GM13977 (cell line): ENCODE data around the gene MACROD2.

Experiments
- DNase-seq: peaks from one replicate; pipeline ENCODE4 v3.0.0; 2012; ENCODE audit warnings: low spot score
- in situ Hi-C: fragments of 300-500 bp; cut with MboI; formaldehyde crosslinking; loops from one replicate; pipeline ENCODE4 v1.12.0; 2022; ENCODE audit warnings: low sequenced_read_pairs, low pct_unique_long_range_greater_than_20kb, mixed read lengths, inconsistent platforms; ENCODE audit not compliant: unreplicated experiment
- TF ChIP-seq, protein P1 (sequence below): IDR thresholded peaks from 2 replicates; pipeline ENCODE4 v1.5.1; 2012; ENCODE audit warnings: mild to moderate bottlenecking, control low read depth; ENCODE audit not compliant: insufficient read depth; ENCODE audit errors: extremely low read depth, missing control alignments

The MACROD2 gene

DNA sequence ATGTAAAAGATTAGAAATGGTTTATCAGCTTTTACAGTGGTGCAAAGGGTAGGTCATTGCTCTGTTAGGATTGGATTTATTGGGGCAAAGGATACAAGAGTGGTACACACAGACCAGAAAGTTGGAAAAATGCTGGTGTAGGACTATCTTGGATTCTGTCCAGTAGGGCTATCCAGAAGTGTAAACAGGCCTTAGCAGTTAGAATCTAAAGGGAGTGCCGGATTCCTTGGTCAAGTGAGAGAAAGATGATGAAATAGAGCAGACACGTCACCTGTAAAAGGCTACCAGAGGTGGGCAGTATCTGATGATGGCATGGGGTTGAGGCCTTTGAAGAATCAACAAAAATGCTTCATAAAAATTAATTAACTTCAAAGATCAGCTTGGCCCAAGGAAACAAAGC is 1602.0 kb downstream of the MACROD2 start:
- in situ Hi-C loops, result no loop called here
- DNase-seq, result no peak

DNA sequence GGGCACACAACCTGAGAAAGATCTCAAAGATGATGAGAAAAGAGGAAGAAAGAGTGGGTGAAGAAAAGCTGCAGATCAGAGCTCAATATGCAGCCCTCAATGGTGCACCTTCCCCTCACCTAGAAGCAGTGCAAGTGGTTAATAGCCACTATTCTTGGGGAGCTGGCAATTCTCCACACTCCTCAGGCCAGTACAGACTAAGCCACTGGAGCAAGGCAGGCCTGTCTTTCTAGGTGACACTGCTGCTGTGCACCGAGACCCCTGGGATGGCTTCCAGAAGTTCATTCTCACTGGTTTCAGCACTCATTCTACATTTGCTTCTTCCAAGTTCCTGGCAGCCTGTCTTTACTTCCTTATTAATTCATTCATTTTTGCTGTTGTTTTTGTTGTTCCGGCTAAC is 1604.6 kb downstream of the MACROD2 start:
- no peak for DNase-seq
- in situ Hi-C loops, result no loop called here
- TF ChIP-seq, protein P1, sequence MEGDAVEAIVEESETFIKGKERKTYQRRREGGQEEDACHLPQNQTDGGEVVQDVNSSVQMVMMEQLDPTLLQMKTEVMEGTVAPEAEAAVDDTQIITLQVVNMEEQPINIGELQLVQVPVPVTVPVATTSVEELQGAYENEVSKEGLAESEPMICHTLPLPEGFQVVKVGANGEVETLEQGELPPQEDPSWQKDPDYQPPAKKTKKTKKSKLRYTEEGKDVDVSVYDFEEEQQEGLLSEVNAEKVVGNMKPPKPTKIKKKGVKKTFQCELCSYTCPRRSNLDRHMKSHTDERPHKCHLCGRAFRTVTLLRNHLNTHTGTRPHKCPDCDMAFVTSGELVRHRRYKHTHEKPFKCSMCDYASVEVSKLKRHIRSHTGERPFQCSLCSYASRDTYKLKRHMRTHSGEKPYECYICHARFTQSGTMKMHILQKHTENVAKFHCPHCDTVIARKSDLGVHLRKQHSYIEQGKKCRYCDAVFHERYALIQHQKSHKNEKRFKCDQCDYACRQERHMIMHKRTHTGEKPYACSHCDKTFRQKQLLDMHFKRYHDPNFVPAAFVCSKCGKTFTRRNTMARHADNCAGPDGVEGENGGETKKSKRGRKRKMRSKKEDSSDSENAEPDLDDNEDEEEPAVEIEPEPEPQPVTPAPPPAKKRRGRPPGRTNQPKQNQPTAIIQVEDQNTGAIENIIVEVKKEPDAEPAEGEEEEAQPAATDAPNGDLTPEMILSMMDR, result no peak

More for the DNA sequence above, 1602.0 kb downstream of the MACROD2 start:
- TF ChIP-seq, protein P1, result no peak

DNA sequence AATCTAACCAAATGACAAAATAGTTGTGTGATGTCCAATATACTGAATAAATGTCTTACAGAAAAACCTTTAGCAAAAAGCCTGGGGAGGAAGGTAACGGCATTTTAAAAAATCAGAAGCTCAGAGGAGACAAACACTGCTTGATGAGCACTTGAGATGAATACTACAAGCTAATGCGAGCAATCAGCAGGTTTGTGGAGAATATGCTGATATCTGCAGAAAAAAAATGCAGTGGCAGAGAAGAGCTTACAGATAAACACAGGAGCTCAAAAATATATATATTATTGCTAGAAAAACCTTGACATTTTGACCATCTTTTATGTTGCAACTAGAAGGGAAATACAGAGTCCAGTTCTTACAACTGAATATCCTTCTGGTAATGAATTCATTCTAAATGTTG is 1605.2 kb downstream of the MACROD2 start:
- TF ChIP-seq, protein P1, result no peak
- DNase-seq, result no peak
- in situ Hi-C loops, result no loop called here

DNA sequence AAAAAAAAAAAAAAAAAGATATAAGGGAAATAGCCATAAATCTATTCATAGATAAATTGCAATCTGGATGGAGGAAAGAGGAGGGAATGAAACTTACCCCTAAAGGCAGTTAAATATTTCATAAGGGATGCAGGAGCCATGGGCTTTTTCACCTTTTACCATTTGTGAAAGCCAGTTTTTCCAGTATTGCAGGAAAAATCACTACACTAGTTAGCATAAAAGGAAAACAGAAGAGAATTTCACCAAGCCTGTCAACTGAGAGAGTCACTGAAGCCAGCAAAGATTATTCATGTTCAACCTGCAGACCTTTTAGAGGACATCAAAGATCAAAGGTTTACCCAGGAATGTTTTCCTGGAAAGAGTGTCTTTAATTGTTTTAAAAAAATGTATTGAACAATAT is 1608.2 kb downstream of the MACROD2 start:
- DNase-seq, result no peak
- TF ChIP-seq, protein P1, result no peak
- in situ Hi-C loops, result no loop called here

DNA sequence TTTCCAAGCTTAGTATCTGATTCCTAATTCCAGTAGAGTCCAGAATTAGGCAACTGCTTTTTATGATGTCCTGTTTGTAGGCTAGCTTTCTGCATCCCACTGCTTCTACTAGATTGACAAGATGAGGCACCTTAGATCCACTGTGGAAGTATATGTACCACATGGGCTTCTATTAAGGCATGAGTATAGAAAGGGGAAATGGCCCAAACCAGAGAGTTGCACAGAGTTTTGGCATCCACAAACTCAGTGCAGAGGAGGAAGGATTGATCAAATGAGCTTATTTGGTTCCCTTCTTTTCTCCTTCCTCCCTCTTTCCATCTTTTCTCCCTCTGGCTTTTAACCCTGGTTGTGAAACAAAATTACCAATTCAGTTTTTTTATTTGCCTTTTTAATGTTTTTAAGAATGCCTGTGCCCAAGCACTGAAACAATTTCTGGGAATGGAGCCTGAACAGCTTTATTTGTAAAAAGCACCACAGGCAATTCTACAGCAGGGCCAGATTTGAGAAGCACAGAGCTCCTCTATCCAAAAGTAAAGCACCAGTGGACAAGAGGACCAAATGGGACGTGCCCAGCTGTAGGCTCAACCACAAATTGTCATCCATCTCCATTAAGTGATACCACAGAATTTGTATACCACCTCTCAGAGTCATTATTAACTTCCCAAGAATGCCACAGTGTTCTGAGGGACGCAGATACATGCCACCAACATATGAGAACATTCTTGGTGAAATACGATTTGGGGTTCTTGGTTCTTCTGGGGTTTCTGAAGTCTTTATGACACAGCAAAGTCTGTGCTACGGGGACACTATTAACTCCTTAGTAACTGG is 1608.9 kb downstream of the MACROD2 start:
- in situ Hi-C loops, result no loop called here
- DNase-seq, result no peak
- TF ChIP-seq, protein P1, result no peak

DNA sequence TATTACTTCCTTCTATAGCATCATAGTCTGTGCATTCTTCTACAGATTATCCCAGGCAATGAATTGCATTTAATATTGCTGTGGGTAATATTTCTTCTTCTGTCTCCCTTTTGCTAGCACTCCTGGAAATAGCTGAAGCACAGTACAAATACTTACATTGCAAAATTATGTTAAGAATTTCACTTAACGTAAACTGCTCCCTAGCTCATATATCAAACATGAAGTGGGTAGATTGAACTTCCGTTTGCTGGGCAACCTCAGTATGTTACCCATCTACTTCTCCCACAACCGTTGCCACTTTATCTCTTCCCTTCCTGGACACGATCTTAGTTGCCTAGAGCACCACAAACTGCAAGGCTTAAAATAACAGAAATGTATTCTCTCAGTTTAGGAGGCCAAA is 1614.6 kb downstream of the MACROD2 start:
- in situ Hi-C loops, result no loop called here
- TF ChIP-seq, protein P1, result no peak

More for the DNA sequence above, 1614.6 kb downstream of the MACROD2 start:
- no peak for DNase-seq
